ENCODE results near the gene NKD1.

DNA sequence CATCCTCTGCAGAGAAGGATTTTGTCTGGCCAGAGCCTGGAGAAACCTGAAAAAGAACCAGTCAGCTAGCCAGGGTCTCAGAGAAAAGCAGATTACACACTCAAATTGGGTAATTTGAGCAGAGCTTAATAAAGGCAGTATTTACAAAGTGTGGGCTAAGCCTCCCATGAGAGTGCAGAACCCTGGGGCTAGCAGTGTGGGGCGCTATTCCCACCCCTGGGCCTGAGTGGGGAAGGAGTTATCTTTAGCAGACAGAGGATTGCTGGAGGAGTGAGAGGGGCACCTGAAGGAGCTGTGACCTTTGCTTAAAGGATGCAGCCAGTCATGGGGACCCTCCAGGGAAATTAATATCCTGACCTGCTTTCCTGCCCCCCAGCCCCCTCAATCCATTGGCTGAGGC is 86.8 kb downstream of the NKD1 start:
- TF ChIP-seq POLR2A (IDR thresholded peaks at IDR 0.05; ENCODE audit: borderline replicate concordance, extremely low read depth, insufficient read depth, insufficient read length) (no peak), CTCF (IDR thresholded peaks at IDR 0.05 in 2 of 3, conservative IDR thresholded peaks at IDR 0.05 in 1 of 3; ENCODE audit: borderline replicate concordance in 1 of 3, insufficient read depth in 1 of 3, low read depth in 2 of 3, low read length in 2 of 3) (no peak; a peak in 1 of 6 replicates), REST (IDR thresholded peaks at IDR 0.05; ENCODE audit: low read depth) (no peak)
